ENCODE results near the gene SSR1.
"Not testable (repeated sequence)": the region's sequence is repeated elsewhere in the genome, so short reads cannot be mapped to it uniquely, and the experiment has no call there.

SSR1 gene

GRCh38 chr6:7312616-7313504, at the start of gene SSR1:
TSS of gene SSR1 (minus strand) at chr6:7313199. CDS start at chr6:7313120, 79 bp downstream.
- DNase-seq (ENCODE audit: low read depth), result peak; percentile 97

- DNase-seq (ENCODE audit: low read depth), result not testable (repeated sequence)
These were observed 38.9 kb upstream of the SSR1 start for GRCh38 chr6:7351916-7352315.

- not testable (repeated sequence) for DNase-seq (ENCODE audit: low read depth)
These were observed 37.6 kb upstream of the SSR1 start for GRCh38 chr6:7350591-7350990.

- peak; percentile 18 for DNase-seq (ENCODE audit: low read depth)
These were observed 34.6 kb upstream of the SSR1 start for GRCh38 chr6:7347551-7347997.

GRCh38 chr6:7344773-7345450, 31.9 kb upstream of the SSR1 start:
- DNase-seq (ENCODE audit: low read depth), result not testable (repeated sequence)

GRCh38 chr6:7343546-7344475, 30.8 kb upstream of the SSR1 start:
- no peak for DNase-seq (ENCODE audit: low read depth)

GRCh38 chr6:7341989-7342742, 29.2 kb upstream of the SSR1 start:
- DNase-seq (ENCODE audit: low read depth), result peak; percentile 38

GRCh38 chr6:7341271-7341670, 28.3 kb upstream of the SSR1 start:
- no peak for DNase-seq (ENCODE audit: low read depth)

GRCh38 chr6:7339007-7339732, 26.2 kb upstream of the SSR1 start:
- peak; percentile 42 for DNase-seq (ENCODE audit: low read depth)

- DNase-seq (ENCODE audit: low read depth), result no peak
These were observed 25.0 kb upstream of the SSR1 start for GRCh38 chr6:7338031-7338430.

- DNase-seq (ENCODE audit: low read depth), result no peak
These were observed 22.5 kb upstream of the SSR1 start for GRCh38 chr6:7335519-7335918.

- DNase-seq (ENCODE audit: low read depth), result no peak
These were observed 21.7 kb upstream of the SSR1 start for GRCh38 chr6:7334685-7335084.

- no peak for DNase-seq (ENCODE audit: low read depth)
These were observed 19.2 kb upstream of the SSR1 start for GRCh38 chr6:7332090-7332745.

- no peak for DNase-seq (ENCODE audit: low read depth)
These were observed 18.5 kb upstream of the SSR1 start for GRCh38 chr6:7331452-7331851.

- DNase-seq (ENCODE audit: low read depth), result no peak
These were observed 15.2 kb upstream of the SSR1 start for GRCh38 chr6:7328243-7328642.

- DNase-seq (ENCODE audit: low read depth), result no peak
These were observed 12.8 kb upstream of the SSR1 start for GRCh38 chr6:7325750-7326149.

- DNase-seq (ENCODE audit: low read depth), result no peak
These were observed 11.5 kb upstream of the SSR1 start for GRCh38 chr6:7324520-7324919.

- no peak for DNase-seq (ENCODE audit: low read depth)
These were observed 10.1 kb upstream of the SSR1 start for GRCh38 chr6:7323074-7323473.

- DNase-seq (ENCODE audit: low read depth), result not testable (repeated sequence)
These were observed 8.9 kb upstream of the SSR1 start for GRCh38 chr6:7321866-7322265.

- not testable (repeated sequence) for DNase-seq (ENCODE audit: low read depth)
These were observed 6.4 kb upstream of the SSR1 start for GRCh38 chr6:7319406-7319805.

Data from ELR (cell line).